ENCODE results near the gene LSAMP. TPM values are rescaled to one million over a fixed set of nuclear protein-coding genes. Genes with fewer than 3 reads are reported as not detected.

The LSAMP gene
- total RNA-seq, 1 donor from 2014 or later: 0.07 TPM

DNA sequence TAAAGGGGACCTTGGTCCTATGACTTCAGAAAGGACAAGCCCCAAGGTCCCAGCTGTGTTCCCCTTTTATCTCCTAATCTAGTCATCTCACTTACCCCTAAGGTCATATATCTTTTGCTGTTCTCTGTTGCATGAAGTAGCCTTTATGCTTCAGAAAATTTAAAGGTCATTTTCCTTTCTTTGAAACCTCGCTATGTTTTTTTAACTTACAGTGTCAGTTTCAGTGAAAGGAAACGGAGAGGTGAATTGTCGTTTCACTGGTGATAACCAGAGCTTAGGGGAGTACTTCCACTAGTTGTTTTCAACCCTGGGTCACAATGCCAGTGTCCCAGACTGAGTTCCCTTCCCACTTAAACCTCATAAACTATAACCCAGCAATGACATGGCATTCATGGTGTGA is 464.6 kb downstream of the LSAMP start:
- no peak for DNase-seq (ENCODE audit: low read depth, low spot score)

DNA sequence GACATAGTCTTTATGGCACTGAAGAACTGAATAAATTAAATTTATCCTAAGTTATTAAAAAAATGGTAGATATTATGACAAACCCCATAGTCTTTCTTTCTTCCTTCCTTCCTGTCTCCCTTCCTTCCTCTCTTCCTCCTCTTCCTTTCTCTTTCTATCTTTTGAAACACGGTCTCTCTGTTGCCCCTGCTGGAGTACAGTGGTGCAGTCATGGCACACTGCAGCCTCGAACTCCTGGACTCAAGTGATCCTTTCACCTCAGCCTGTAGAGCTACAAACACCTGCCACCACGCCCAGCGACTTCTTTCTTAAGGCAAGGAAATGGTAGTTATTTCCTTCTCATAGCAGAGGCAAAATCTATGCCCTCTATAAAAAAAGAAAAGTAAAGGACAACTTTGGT is 467.4 kb downstream of the LSAMP start:
- DNase-seq (ENCODE audit: low read depth, low spot score): no peak

- no peak for DNase-seq (ENCODE audit: low read depth, low spot score)
Observed at GRCh38 chr3:115975796-115976195, 469.5 kb downstream of the LSAMP start.

DNA sequence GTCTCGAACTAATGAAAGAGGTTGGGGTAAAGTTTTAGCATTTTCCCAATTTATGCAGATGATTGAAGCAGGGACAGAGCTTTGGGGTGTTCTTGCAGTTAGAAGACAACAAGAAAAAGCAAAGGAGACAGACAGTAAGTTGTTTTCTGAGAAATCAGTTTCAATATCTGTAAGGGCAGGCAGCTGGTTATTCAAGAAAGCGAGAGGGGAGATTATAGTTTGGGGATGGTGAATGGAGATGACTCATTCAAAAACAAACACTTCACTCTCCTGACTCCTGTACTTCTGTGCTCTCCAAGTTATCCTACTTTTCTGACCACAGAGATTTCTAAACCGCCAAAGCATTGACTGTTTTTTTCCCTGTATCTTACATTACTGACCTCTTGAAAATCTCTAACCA is 469.9 kb downstream of the LSAMP start:
- DNase-seq (ENCODE audit: low read depth, low spot score): no peak

GRCh38 chr3:115974940-115975339 is 470.3 kb downstream of the LSAMP start:
- no peak for DNase-seq (ENCODE audit: low read depth, low spot score)

- DNase-seq (ENCODE audit: low read depth, low spot score): no peak
Observed at GRCh38 chr3:115968871-115969270, 476.4 kb downstream of the LSAMP start.

GRCh38 chr3:115961380-115961779 is 483.9 kb downstream of the LSAMP start:
- no peak for DNase-seq (ENCODE audit: low read depth, low spot score)

- DNase-seq (ENCODE audit: low read depth, low spot score): no peak
Observed at GRCh38 chr3:115960799-115961198, 484.5 kb downstream of the LSAMP start.

- DNase-seq (ENCODE audit: low read depth, low spot score): no peak
Observed at GRCh38 chr3:115958526-115958925, 486.8 kb downstream of the LSAMP start.

DNA sequence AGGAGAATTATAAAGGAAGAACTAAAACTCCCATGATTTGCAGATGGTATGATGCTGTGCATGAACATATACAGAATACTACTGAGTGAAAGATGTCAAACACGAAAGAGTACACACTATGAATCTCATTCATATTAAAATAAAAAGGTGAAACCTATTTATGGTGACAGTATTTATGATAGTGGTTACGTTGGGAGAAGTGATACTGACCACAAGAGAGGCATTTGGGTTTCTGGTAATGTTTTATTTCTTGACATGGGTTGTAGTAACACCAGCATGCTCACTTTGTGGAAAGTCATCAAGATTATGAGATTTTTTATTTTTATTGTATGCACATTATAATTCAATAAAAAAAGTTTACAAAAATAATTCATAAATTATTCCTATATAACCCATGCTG is 498.0 kb downstream of the LSAMP start:
- no peak for DNase-seq (ENCODE audit: low read depth, low spot score)

GRCh38 chr3:115943579-115943978 is 501.7 kb downstream of the LSAMP start:
- no peak for DNase-seq (ENCODE audit: low read depth, low spot score)

DNA sequence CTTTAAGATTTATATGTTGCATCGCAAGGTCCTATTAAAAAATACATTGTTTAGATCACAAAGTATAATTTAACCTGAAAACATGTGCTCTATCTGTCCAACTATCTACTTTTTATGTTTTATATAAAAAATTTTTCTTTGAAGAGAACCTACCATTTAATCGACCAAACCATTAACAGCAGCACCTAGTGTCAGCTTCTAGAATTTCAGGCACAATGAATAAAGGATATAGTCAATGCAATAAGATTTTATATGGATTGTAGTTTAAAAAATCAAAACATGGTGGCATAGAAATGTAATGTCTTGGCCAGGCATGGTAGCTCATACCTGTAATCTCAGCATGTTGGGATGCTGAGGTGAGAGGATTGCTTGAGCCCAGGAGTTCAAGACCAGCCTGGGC is 508.2 kb downstream of the LSAMP start:
- DNase-seq (ENCODE audit: low read depth, low spot score): no peak

GRCh38 chr3:115932807-115933206 is 512.5 kb downstream of the LSAMP start:
- no peak for DNase-seq (ENCODE audit: low read depth, low spot score)

GRCh38 chr3:115931581-115931980 is 513.7 kb downstream of the LSAMP start:
- no peak for DNase-seq (ENCODE audit: low read depth, low spot score)

DNA sequence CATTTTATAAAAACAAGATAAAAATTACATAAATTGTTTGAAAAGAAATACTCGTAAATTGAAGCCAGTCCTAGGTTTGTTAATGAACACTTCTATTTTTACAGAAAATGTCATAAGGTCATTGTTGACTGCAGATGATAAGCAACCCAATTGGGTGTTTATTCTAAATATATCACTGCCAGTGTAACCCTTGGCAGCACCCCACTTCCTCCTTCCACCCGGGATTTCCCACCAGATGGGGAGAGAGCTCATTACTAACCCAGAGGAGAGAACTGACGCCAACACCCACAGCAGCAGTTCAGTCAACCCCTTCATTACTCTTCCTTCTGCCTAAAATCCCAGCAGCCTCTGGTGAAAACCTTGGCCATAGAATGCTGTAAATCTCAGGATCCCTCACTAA is 514.4 kb downstream of the LSAMP start:
- no peak for DNase-seq (ENCODE audit: low read depth, low spot score)

DNA sequence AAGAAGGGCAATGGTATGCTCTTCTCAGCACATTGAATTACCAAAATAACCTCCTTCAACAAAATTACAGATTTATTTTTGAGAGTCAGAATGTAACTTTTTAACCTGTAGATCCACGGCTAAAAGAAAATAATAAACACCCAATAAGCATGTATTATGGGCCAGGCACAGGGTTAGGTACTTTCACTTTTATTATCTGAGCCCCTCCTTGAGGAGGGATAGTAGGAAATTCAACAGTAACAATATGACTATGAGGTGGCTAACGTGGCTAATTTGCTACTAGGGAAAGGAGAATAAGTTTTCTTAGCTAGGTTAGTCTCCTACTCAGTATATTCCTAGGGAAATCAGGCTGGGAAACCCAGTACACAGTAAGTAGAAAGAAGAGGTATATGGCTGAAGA is 515.1 kb downstream of the LSAMP start:
- DNase-seq (ENCODE audit: low read depth, low spot score): no peak

GRCh38 chr3:115928376-115928775 is 516.9 kb downstream of the LSAMP start:
- DNase-seq (ENCODE audit: low read depth, low spot score): no peak

- no peak for DNase-seq (ENCODE audit: low read depth, low spot score)
Observed at GRCh38 chr3:115927197-115927596, 518.1 kb downstream of the LSAMP start.

DNA sequence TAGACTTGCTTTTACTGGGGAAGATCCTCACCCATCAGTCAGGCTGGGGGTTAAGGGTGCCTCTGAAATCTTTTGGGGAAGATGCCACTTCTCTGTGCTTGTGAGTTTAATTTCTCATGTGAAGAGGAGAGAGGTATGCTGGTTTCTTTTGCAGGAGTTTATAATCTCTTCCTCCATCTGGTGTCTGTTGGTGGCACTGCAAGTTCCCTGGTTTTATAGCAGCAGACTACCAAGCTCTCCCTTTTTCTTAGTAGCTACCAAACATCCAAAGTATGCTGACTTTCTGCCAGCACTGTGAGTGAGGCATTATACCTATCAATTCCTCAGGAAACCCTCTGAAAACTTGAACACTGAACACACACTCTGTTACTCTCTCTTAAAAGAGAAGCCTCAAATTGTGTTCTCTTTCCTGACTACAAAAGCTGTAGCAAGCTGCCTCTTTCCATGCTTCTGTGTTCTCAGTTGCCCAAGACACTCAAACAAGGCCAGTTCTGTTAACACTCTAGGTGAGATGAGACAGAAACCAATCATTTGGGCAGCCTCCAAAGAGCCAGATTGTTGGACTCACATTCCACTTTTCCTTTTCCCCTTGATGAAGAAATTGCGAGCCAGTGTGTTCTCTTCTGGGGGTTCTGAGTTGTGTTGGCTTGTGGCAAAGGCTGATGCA is 522.5 kb downstream of the LSAMP start:
- no peak for DNase-seq (ENCODE audit: low read depth, low spot score)

DNA sequence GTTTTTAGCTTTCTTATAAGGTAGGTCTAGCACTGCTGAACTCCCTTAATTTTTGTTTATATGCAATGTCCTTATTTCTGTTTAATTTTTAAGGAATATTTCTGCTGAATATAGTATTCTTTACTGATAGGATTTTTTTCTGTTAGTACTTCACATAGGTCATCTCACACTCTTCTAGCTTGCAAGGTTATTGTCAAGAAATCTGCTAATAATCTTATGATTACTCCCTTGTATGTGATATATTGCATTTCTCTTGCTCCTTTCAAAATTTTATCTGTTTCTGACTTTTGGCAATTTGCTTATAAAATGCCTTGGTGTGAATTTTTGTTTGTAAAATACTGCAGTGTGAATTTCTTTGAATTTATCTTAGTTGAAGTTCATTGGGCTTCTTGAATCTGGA is 523.6 kb downstream of the LSAMP start:
- no peak for DNase-seq (ENCODE audit: low read depth, low spot score)

DNA sequence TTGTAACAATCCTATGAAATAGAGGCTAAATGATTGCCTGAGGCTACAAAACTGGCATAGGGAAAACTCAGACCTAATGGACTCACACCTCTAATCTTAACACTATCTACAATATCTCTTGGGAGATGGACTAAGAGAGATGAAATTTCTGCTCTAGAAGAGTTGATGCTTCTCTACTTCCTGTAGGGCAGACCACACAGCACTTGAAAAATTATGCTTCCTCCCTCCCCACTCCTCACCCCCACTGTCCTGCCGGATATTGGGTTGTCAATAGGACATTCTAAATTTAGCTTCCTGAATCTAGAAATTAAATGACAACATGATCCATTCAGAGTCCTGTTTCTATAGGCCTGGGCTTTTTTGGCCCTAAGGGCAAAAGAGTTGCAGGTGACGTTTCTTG is 526.4 kb downstream of the LSAMP start:
- no peak for DNase-seq (ENCODE audit: low read depth, low spot score)

- DNase-seq (ENCODE audit: low read depth, low spot score): no peak
Observed at GRCh38 chr3:115916866-115917265, 528.4 kb downstream of the LSAMP start.

DNA sequence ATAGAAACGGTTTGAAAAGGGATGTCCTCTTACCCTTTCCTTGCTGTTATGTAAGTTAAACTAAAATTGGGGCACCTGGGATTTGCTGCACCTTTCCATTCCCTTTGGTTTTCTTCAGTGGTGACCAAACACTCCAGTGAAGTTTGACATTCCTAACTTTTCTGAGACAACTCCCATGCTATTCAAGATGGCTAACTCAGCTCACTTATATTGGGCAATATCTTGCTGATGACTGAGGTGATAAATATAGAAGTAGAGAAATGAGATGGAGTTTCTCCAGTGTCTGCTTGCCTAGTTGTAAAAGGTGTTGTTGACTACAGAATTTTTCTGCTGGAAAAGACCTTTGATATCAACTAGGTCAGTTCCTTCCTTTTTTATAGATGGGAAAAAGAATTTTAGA is 530.2 kb downstream of the LSAMP start:
- DNase-seq (ENCODE audit: low read depth, low spot score): no peak

GRCh38 chr3:115913069-115913686 is 532.1 kb downstream of the LSAMP start:
- DNase-seq (ENCODE audit: low read depth, low spot score): no peak

Measured in pulmonary artery endothelial cell (primary cell).